Stimulated activated CD8-positive, alpha-beta memory T cell treated with anti-CD3 and anti-CD28 coated beads, Interleukin-7, amount 100 ng/mL, for 4 hours (primary cell): ENCODE results near the gene SUMF1.
"Not testable (repeated sequence)": the region's sequence is repeated elsewhere in the genome, so short reads cannot be mapped to it uniquely, and the experiment has no call there.

ENCODE experiments used
- DNase-seq, 2 donors: peaks; one replicate each; pipeline ENCODE4 v3.0.0-alpha.2; 2020; ENCODE audit warnings: low read depth in 2 of 2

SUMF1 gene

GRCh38 chr3:4461468-4462090, 5.5 kb downstream of the SUMF1 start:
- no peak for DNase-seq

GRCh38 chr3:4460334-4460733, 6.7 kb downstream of the SUMF1 start:
- DNase-seq, result no peak

GRCh38 chr3:4458961-4459360, 8.1 kb downstream of the SUMF1 start:
- DNase-seq, result no peak

GRCh38 chr3:4456780-4457179, 10.3 kb downstream of the SUMF1 start:
- not testable (repeated sequence) for DNase-seq

GRCh38 chr3:4454142-4454541, 12.9 kb downstream of the SUMF1 start:
- DNase-seq, result no peak

GRCh38 chr3:4449043-4449805, 17.8 kb downstream of the SUMF1 start:
- DNase-seq, result no peak

GRCh38 chr3:4448187-4448586, 18.9 kb downstream of the SUMF1 start:
- no peak for DNase-seq

GRCh38 chr3:4447295-4447999, 19.6 kb downstream of the SUMF1 start:
- DNase-seq, result no peak

- no peak for DNase-seq
These were observed 26.1 kb downstream of the SUMF1 start for GRCh38 chr3:4440951-4441350.

- no peak for DNase-seq
These were observed 28.8 kb downstream of the SUMF1 start for GRCh38 chr3:4438296-4438695.

GRCh38 chr3:4432259-4432658, 34.8 kb downstream of the SUMF1 start:
- DNase-seq, result no peak

GRCh38 chr3:4429648-4430350, 37.3 kb downstream of the SUMF1 start:
- no peak for DNase-seq

- no peak for DNase-seq
These were observed 40.2 kb downstream of the SUMF1 start for GRCh38 chr3:4426782-4427344.

GRCh38 chr3:4426261-4426781, 40.7 kb downstream of the SUMF1 start:
- DNase-seq, result no peak

- no peak for DNase-seq
These were observed 41.4 kb downstream of the SUMF1 start for GRCh38 chr3:4425707-4426106.

- no peak for DNase-seq
These were observed 42.0 kb downstream of the SUMF1 start for GRCh38 chr3:4425055-4425454.

- DNase-seq, result no peak
These were observed 45.9 kb downstream of the SUMF1 start for GRCh38 chr3:4421121-4421520.

- no peak for DNase-seq
These were observed 47.1 kb downstream of the SUMF1 start for GRCh38 chr3:4419920-4420319.

GRCh38 chr3:4419386-4419785, 47.7 kb downstream of the SUMF1 start:
- no peak for DNase-seq

- no peak for DNase-seq
These were observed 48.9 kb downstream of the SUMF1 start for GRCh38 chr3:4418156-4418555.

GRCh38 chr3:4417449-4417848, 49.6 kb downstream of the SUMF1 start:
- DNase-seq, result no peak

- no peak for DNase-seq
These were observed 50.1 kb downstream of the SUMF1 start for GRCh38 chr3:4416961-4417360.
